ENCODE data around the gene CMTM3. TPM values are rescaled to one million over a fixed set of nuclear protein-coding genes. Genes with fewer than 3 reads are reported as not detected.

Gene CMTM3
- total and polyA plus RNA-seq, 9 of the 15 experiments (the other 6 are each of a cell fraction or from before 2014, with no cell fraction given): 4.6 to 33.4 (median 17.5) TPM

DNA sequence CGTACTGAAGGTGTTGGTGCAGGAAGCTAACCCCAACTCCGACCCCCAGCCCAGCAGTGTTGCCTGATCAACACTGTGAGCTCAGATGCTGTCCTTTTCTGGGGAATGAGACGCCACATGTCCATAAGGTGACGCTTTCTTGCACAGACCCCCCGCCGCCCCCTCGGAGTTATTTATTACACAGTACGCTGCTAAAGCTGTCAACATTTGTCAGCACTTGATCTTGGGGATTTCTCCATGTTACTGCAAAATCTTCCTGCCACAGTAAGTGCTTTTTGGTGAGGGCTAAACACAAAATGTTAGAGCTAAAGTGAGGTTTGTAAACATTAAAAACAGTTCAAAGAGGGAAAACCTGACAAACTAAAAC lies 15.9 kb downstream of the CMTM3 start (continued):
- TF ChIP-seq, protein P1, sequence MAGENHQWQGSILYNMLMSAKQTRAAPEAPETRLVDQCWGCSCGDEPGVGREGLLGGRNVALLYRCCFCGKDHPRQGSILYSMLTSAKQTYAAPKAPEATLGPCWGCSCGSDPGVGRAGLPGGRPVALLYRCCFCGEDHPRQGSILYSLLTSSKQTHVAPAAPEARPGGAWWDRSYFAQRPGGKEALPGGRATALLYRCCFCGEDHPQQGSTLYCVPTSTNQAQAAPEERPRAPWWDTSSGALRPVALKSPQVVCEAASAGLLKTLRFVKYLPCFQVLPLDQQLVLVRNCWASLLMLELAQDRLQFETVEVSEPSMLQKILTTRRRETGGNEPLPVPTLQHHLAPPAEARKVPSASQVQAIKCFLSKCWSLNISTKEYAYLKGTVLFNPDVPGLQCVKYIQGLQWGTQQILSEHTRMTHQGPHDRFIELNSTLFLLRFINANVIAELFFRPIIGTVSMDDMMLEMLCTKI (IDR thresholded peaks at IDR 0.05; ENCODE audit: partially characterized antibody): no peak
- TF ChIP-seq ETV5 (CRISPR knock-in tag; IDR thresholded peaks at IDR 0.05; ENCODE audit: low read depth) (no peak), NFE2 (IDR thresholded peaks at IDR 0.05; ENCODE audit: low read depth) (no peak), FOSL1 (tag; conservative IDR thresholded peaks at IDR 0.05) (no peak), TFAM (CRISPR knock-in tag; conservative IDR thresholded peaks at IDR 0.05) (no peak), HDAC1 (IDR thresholded peaks at IDR 0.05) (0 out of 4 replicates have a peak, but pooled peaks of 1 of the 2 experiments have one; percentile 5), PCBP1 (IDR thresholded peaks at IDR 0.05; ENCODE audit: low read depth, low read length, poor library complexity, severe bottlenecking) (no peak), MEIS2 (IDR thresholded peaks at IDR 0.05; ENCODE audit: partially characterized antibody) (peak; percentile 62), SRSF7 (optimal IDR thresholded peaks at IDR 0.05; ENCODE audit: low read depth, low read length) (no peak), ZNF41 (CRISPR knock-in tag; conservative IDR thresholded peaks at IDR 0.05) (no peak), SMARCA5 (IDR thresholded peaks at IDR 0.05) (no peak), NFATC3 (IDR thresholded peaks at IDR 0.05) (no peak), ZBTB8A (IDR thresholded peaks at IDR 0.05; ENCODE audit: partially characterized antibody) (no peak), MTA3 (IDR thresholded peaks at IDR 0.05; ENCODE audit: borderline replicate concordance) (0 out of 2 replicates have a peak, but pooled peaks have one; percentile 11), TAL1 (IDR thresholded peaks at IDR 0.05) (0 out of 2 replicates have a peak, but pooled peaks have one; percentile 1), ZNF717 (CRISPR knock-in tag; IDR thresholded peaks at IDR 0.05) (no peak), ZNF561 (CRISPR knock-in tag; conservative IDR thresholded peaks at IDR 0.05) (no peak), SREBF2 (CRISPR knock-in tag; IDR thresholded peaks at IDR 0.05) (no peak), CTBP1 (IDR thresholded peaks at IDR 0.05; ENCODE audit: borderline replicate concordance) (no peak)
- TF ChIP-seq, protein P2, sequence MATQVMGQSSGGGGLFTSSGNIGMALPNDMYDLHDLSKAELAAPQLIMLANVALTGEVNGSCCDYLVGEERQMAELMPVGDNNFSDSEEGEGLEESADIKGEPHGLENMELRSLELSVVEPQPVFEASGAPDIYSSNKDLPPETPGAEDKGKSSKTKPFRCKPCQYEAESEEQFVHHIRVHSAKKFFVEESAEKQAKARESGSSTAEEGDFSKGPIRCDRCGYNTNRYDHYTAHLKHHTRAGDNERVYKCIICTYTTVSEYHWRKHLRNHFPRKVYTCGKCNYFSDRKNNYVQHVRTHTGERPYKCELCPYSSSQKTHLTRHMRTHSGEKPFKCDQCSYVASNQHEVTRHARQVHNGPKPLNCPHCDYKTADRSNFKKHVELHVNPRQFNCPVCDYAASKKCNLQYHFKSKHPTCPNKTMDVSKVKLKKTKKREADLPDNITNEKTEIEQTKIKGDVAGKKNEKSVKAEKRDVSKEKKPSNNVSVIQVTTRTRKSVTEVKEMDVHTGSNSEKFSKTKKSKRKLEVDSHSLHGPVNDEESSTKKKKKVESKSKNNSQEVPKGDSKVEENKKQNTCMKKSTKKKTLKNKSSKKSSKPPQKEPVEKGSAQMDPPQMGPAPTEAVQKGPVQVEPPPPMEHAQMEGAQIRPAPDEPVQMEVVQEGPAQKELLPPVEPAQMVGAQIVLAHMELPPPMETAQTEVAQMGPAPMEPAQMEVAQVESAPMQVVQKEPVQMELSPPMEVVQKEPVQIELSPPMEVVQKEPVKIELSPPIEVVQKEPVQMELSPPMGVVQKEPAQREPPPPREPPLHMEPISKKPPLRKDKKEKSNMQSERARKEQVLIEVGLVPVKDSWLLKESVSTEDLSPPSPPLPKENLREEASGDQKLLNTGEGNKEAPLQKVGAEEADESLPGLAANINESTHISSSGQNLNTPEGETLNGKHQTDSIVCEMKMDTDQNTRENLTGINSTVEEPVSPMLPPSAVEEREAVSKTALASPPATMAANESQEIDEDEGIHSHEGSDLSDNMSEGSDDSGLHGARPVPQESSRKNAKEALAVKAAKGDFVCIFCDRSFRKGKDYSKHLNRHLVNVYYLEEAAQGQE (IDR thresholded peaks at IDR 0.05; ENCODE audit: borderline replicate concordance): 0 out of 2 replicates have a peak, but pooled peaks have one; percentile 1
- TF ChIP-seq, protein P2 (CRISPR knock-in tag; IDR thresholded peaks at IDR 0.05; ENCODE audit: low read depth): no peak
